Neural progenitor cell (in vitro differentiated cells): ENCODE results near the gene CHCHD10.

ENCODE experiments used
- EZH2 ChIP-seq: fragments of 200-600 bp; sonication (generic); IDR thresholded peaks from 2 replicates; pipeline ENCODE4 v1.6.1; 2017; ENCODE audit warnings: antibody characterized with exemption, mild to moderate bottlenecking, moderate library complexity
- EZH2phosphoT487 ChIP-seq: fragments of 200-600 bp; sonication (generic); IDR thresholded peaks from 2 replicates; pipeline ENCODE4 v1.6.1; 2017; ENCODE audit warnings: antibody characterized with exemption
- TF ChIP-seq, protein P1 (sequence below): fragments of 200-600 bp; sonication (generic); IDR thresholded peaks from 2 replicates; pipeline ENCODE4 v1.5.1; 2017; ENCODE audit warnings: antibody characterized with exemption, mild to moderate bottlenecking

GRCh38 chr22:23783265-23784150, 15.7 kb upstream of the CHCHD10 start:
- TF ChIP-seq, protein P1, sequence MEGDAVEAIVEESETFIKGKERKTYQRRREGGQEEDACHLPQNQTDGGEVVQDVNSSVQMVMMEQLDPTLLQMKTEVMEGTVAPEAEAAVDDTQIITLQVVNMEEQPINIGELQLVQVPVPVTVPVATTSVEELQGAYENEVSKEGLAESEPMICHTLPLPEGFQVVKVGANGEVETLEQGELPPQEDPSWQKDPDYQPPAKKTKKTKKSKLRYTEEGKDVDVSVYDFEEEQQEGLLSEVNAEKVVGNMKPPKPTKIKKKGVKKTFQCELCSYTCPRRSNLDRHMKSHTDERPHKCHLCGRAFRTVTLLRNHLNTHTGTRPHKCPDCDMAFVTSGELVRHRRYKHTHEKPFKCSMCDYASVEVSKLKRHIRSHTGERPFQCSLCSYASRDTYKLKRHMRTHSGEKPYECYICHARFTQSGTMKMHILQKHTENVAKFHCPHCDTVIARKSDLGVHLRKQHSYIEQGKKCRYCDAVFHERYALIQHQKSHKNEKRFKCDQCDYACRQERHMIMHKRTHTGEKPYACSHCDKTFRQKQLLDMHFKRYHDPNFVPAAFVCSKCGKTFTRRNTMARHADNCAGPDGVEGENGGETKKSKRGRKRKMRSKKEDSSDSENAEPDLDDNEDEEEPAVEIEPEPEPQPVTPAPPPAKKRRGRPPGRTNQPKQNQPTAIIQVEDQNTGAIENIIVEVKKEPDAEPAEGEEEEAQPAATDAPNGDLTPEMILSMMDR = no peak
- TF ChIP-seq EZH2 (no peak), EZH2phosphoT487 (no peak)
